Tibial nerve (tissue), 4 donors: ENCODE data around the gene MON1B.

Experiments
- EP300 ChIP-seq, 2 donors: sonication (generic); formaldehyde crosslinking; IDR thresholded peaks; one replicate each; pipeline ENCODE4 v1.6.1; 2017; ENCODE audit warnings: antibody characterized with exemption in 2 of 2, mild to moderate bottlenecking in 1 of 2
- POLR2A ChIP-seq, 2 donors: fragments of 450-650 bp; IDR thresholded peaks; one replicate each; pipeline ENCODE4 v1.6.1; 2017; ENCODE audit warnings: antibody characterized with exemption in 2 of 2, mild to moderate bottlenecking in 2 of 2, moderate library complexity in 2 of 2
- TF ChIP-seq, protein P1 (sequence below), 5 experiments: fragments of 200-600 bp in 3 of 5; fragments of 450-650 bp in 2 of 5; sonication (generic) in 3 of 5; IDR thresholded peaks; one replicate each; pipeline ENCODE4 v1.5.1; 2016 to 2019; ENCODE audit warnings: antibody characterized with exemption in 5 of 5, mild to moderate bottlenecking in 3 of 5, moderate library complexity in 2 of 5

DNA sequence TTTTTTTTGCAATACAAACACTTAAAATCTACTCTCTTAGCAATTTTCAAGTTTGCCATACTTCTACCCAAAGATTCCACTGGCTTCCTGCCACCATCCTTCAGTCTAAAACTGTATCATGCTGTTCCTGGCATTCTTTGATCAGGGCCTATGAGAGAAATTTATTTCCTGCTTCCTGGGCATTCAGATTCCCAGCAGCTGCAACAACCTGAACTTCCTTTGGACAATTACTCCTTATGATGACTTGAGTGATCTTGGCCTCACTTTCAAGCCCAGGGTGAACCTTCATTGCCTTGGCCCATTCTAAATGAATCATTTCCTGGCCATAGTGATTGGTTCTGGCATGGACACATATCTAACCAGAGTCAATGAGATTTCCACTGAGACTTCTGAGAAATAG lies 18.0 kb upstream of the MON1B start:
- TF ChIP-seq, protein P1, sequence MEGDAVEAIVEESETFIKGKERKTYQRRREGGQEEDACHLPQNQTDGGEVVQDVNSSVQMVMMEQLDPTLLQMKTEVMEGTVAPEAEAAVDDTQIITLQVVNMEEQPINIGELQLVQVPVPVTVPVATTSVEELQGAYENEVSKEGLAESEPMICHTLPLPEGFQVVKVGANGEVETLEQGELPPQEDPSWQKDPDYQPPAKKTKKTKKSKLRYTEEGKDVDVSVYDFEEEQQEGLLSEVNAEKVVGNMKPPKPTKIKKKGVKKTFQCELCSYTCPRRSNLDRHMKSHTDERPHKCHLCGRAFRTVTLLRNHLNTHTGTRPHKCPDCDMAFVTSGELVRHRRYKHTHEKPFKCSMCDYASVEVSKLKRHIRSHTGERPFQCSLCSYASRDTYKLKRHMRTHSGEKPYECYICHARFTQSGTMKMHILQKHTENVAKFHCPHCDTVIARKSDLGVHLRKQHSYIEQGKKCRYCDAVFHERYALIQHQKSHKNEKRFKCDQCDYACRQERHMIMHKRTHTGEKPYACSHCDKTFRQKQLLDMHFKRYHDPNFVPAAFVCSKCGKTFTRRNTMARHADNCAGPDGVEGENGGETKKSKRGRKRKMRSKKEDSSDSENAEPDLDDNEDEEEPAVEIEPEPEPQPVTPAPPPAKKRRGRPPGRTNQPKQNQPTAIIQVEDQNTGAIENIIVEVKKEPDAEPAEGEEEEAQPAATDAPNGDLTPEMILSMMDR (IDR thresholded peaks at IDR 0.05) = no peak
- TF ChIP-seq POLR2A (IDR thresholded peaks at IDR 0.05) (no peak), EP300 (IDR thresholded peaks at IDR 0.05) (no peak)
